Neural progenitor cell (in vitro differentiated cells): ENCODE measurements around the gene CRYZL1. TPM values are rescaled to one million over a fixed set of nuclear protein-coding genes. Genes with fewer than 3 reads are reported as not detected.

ENCODE experiments used
- DNase-seq: peaks from one replicate; pipeline ENCODE4 v3.0.0-alpha.2; 2016; ENCODE audit warnings: low spot score
- H2AFZ ChIP-seq: fragments of 200-600 bp; sonication (generic); replicated peaks from 2 replicates; pipeline ENCODE4 v1.6.1; 2016; ENCODE audit warnings: antibody characterized with exemption
- H3F3A ChIP-seq: fragments of 200-600 bp; sonication (generic); 2 replicates; pipeline ENCODE4 v1.6.1; 2016; ENCODE audit warnings: antibody characterized with exemption, low read depth
- H3K27ac ChIP-seq: fragments of 200-600 bp; sonication (generic); 2 replicates; pipeline ENCODE4 v1.5.1; 2016; ENCODE audit warnings: mild to moderate bottlenecking
- H3K27me3 ChIP-seq: fragments of 200-600 bp; sonication (generic); 2 replicates; pipeline ENCODE4 v1.6.1; 2016; ENCODE audit warnings: mild to moderate bottlenecking, moderate library complexity
- H3K36me3 ChIP-seq: fragments of 200-600 bp; sonication (generic); 2 replicates; pipeline ENCODE4 v1.5.1; 2016
- H3K4me1 ChIP-seq: fragments of 200-600 bp; sonication (generic); 2 replicates; pipeline ENCODE4 v1.6.1; 2016; ENCODE audit warnings: mixed run types
- H3K4me2 ChIP-seq: fragments of 200-600 bp; sonication (generic); 2 replicates; pipeline ENCODE4 v1.6.1; 2016
- H3K4me3 ChIP-seq: fragments of 200-600 bp; sonication (generic); 2 replicates; pipeline ENCODE4 v1.5.1; 2016
- H3K79me2 ChIP-seq: fragments of 200-600 bp; sonication (generic); 2 replicates; pipeline ENCODE4 v1.6.1; 2016; ENCODE audit warnings: low read depth
- H3K9ac ChIP-seq: fragments of 200-600 bp; sonication (generic); 2 replicates; pipeline ENCODE4 v1.6.1; 2016
- H3K9me3 ChIP-seq: fragments of 200-600 bp; sonication (generic); 2 replicates; pipeline ENCODE4 v1.5.1; 2016; ENCODE audit warnings: low read depth
- H4K20me1 ChIP-seq: fragments of 200-600 bp; sonication (generic); 2 replicates; pipeline ENCODE4 v1.6.1; 2016; ENCODE audit warnings: low read depth
- H3K27ac Mint-ChIP-seq: 3 replicates; pipeline ENCODE4 v1.8.0; 2021; ENCODE audit warnings: mixed read lengths
- H3K27me3 Mint-ChIP-seq: 2 replicates; pipeline ENCODE4 v1.8.0; 2022; ENCODE audit warnings: low read depth, mild to moderate bottlenecking, inconsistent platforms, moderate library complexity, mixed read lengths; ENCODE audit not compliant: insufficient read depth
- H3K36me3 Mint-ChIP-seq: 3 replicates; pipeline ENCODE4 v1.8.0; 2021; ENCODE audit warnings: mixed read lengths
- H3K4me1 Mint-ChIP-seq: 3 replicates; pipeline ENCODE4 v1.8.0; 2021; ENCODE audit warnings: mixed read lengths
- H3K4me3 Mint-ChIP-seq: 3 replicates; pipeline ENCODE4 v1.8.0; 2021; ENCODE audit warnings: mild to moderate bottlenecking, moderate library complexity, mixed read lengths
- H3K9me3 Mint-ChIP-seq: 3 replicates; pipeline ENCODE4 v1.8.0; 2020; ENCODE audit warnings: mixed read lengths
- EZH2 ChIP-seq: fragments of 200-600 bp; sonication (generic); IDR thresholded peaks from 2 replicates; pipeline ENCODE4 v1.6.1; 2017; ENCODE audit warnings: antibody characterized with exemption, mild to moderate bottlenecking, moderate library complexity
- EZH2phosphoT487 ChIP-seq: fragments of 200-600 bp; sonication (generic); IDR thresholded peaks from 2 replicates; pipeline ENCODE4 v1.6.1; 2017; ENCODE audit warnings: antibody characterized with exemption
- total RNA-seq: library from RNA; depleted of rRNA; stranded (reverse); fragments of >200 nt; gene quantifications from 2 replicates; pipeline ENCODE4 v1.2.3, GENCODE V29; 2015; ENCODE audit warnings: low replicate concordance
- TF ChIP-seq, protein P1 (sequence below): fragments of 200-600 bp; sonication (generic); IDR thresholded peaks from 2 replicates; pipeline ENCODE4 v1.5.1; 2017; ENCODE audit warnings: antibody characterized with exemption, mild to moderate bottlenecking

CRYZL1 gene
- total RNA-seq, 1 donor from 2014 or later: 80.0 TPM

DNA sequence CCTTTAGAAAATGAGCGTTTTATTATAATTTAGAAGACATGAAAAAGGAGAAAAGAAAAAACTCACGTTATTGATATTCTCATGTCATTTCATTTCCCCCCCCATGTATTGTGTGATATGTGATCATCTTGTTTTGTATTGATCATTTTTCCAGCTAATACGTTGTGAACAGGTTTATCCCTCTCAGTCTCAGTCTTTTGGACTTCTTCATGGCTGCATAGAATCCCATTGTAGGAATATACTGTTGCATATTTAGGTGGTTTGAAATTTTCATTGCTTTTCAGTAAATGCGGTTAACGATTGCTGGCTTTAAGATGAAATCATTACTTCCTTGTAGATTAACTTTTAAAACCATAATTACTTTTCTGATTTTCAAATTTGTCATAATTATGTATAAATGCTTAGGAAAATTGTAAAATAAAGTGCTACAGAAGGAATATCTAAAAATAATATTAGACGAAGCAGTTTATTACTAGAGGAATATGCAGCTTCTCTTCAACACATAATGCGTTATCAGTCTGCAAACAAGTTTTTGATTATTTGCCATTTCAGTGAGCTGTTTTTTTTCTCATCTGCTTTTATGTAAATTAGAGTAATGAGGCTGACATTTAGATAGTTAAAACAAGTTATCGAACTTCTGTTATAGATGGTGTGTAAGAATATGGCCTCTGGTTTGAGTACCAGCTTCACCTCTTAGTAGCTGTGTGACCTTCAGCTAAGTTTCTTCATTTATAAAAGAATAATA is 96.9 kb downstream of the CRYZL1 start:
- H3K9me3 ChIP-seq: no peaks in the 10 kb centered on the region
- H3K27me3 ChIP-seq: no peaks in the 10 kb centered on the region
- H3K4me2 ChIP-seq: peak overlapping the region; percentile 92
- H3K36me3 ChIP-seq: peaks cover 12% of the 10 kb centered on the region
- no peak overlapping the region for H3K27ac Mint-ChIP-seq
- H4K20me1 ChIP-seq: peaks cover 61% of the 10 kb centered on the region
- H3K27me3 Mint-ChIP-seq: peaks cover 7% of the 10 kb centered on the region
- no peak overlapping the region for H2AFZ ChIP-seq
- H3K36me3 Mint-ChIP-seq: peaks cover 22% of the 10 kb centered on the region
- H3K79me2 ChIP-seq: peaks cover 91% of the 10 kb centered on the region
- DNase-seq: no peak
- peak overlapping the region; percentile 96 for H3K4me3 ChIP-seq
- no peak overlapping the region for H3K27ac ChIP-seq
- peak overlapping the region; percentile 100 for H3K4me3 Mint-ChIP-seq
- TF ChIP-seq EZH2 (no peak), EZH2phosphoT487 (no peak)
- TF ChIP-seq, protein P1, sequence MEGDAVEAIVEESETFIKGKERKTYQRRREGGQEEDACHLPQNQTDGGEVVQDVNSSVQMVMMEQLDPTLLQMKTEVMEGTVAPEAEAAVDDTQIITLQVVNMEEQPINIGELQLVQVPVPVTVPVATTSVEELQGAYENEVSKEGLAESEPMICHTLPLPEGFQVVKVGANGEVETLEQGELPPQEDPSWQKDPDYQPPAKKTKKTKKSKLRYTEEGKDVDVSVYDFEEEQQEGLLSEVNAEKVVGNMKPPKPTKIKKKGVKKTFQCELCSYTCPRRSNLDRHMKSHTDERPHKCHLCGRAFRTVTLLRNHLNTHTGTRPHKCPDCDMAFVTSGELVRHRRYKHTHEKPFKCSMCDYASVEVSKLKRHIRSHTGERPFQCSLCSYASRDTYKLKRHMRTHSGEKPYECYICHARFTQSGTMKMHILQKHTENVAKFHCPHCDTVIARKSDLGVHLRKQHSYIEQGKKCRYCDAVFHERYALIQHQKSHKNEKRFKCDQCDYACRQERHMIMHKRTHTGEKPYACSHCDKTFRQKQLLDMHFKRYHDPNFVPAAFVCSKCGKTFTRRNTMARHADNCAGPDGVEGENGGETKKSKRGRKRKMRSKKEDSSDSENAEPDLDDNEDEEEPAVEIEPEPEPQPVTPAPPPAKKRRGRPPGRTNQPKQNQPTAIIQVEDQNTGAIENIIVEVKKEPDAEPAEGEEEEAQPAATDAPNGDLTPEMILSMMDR: no peak
- H3F3A ChIP-seq: peaks cover 40% of the 10 kb centered on the region
- H3K4me1 Mint-ChIP-seq: peaks cover 32% of the 10 kb centered on the region
- peak overlapping the region; percentile 95 for H3K9ac ChIP-seq
- H3K9me3 Mint-ChIP-seq: no peaks in the 10 kb centered on the region
- H3K4me1 ChIP-seq: peaks cover 26% of the 10 kb centered on the region

DNA sequence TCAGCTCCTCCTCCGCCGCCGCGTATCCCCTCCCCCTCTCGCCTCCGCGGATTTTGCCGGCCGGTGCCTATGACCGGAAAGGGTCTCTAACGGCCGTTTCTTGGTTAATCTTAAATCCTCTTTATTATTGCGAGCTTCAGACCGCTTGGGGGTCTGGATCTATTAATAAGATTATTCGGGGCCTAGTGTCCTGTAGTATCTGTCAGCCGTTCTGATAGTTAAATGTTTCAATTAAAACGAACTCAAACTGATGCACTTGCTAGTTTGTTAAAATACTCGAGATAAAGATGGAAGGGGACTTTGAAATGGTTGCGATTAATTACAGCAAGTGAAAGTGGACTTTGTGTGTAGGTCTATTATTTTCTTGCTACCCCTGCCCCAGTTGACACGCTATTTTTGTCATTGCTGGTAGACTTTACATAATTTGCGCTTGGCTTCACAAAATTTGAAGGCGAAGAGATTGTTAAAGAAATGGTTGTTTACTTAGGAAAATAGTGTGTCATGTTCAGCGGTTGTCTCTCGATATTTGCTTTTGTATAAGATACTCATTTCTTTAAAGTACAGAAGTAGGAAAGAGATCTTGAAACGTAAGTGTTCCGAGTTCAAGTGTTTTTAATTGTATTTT is 97.9 kb downstream of the CRYZL1 start:
- Histone ChIP-seq H3K9me3 (no peaks in the 10 kb centered on the region), H3K4me2 (peak overlapping the region; percentile 92), H3K4me1 (peaks cover 26% of the 10 kb centered on the region), H3K36me3 (peaks cover 10% of the 10 kb centered on the region), H3K79me2 (peaks cover 91% of the 10 kb centered on the region), H4K20me1 (peaks cover 51% of the 10 kb centered on the region), H3K27me3 (no peaks in the 10 kb centered on the region), H3K27ac (peak overlapping the region; percentile 98), H3K4me3 (peak overlapping the region; percentile 96), H3K9ac (peak overlapping the region; percentile 95), H2AFZ (no peak overlapping the region), H3F3A (peaks cover 40% of the 10 kb centered on the region)
- H3K27ac Mint-ChIP-seq: peak overlapping the region; percentile 100
- no peaks in the 10 kb centered on the region for H3K9me3 Mint-ChIP-seq
- no peak for TF ChIP-seq EZH2phosphoT487
- TF ChIP-seq, protein P1: no peak
- no peak for TF ChIP-seq EZH2
- H3K4me1 Mint-ChIP-seq: peaks cover 32% of the 10 kb centered on the region
- peaks cover 7% of the 10 kb centered on the region for H3K27me3 Mint-ChIP-seq
- DNase-seq: peak; percentile 87
- H3K36me3 Mint-ChIP-seq: peaks cover 17% of the 10 kb centered on the region
- H3K4me3 Mint-ChIP-seq: peak overlapping the region; percentile 100

DNA sequence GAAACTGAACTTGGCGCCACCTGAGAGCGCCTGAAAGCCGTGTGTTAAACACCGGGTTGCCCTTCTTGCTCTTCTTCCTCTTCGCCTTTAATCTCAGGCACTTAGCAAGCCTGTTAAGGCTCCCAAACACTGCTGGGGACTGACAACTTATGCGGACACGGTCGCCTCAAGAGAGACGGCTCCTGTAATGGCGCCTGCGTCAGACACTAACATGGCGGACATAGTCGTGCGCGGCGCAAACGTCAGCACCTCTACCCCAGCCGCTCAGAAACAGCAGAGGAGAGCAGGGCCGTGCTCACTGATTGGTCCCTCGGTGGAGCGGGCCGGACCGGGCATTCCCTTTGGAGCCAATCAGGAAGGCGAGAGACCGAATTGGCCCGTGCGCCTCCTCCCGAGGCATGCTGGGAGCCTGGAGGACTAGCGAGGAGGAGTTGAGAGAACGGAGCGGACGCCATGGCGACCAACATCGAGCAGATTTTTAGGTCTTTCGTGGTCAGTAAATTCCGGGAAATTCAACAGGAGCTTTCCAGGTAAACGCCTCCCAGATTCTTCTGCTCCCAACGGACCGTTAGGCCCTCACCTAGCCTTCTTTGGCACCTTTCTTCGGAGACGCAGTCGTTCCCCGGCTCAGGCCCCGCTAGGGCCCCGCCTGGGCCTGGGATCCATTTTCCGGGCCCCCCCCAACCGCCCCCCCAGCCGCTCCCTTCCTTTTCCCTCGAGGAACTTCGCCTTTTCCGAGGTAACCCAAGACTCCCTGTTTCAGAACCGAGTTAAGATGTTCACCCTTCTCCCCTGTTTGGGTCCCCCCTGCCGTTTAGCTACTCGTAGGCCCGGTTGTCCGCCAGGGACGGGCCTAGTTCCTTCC is 98.7 kb downstream of the CRYZL1 start, which contains the start of gene SON:
SON (plus strand) TSS at position 399 of the 865 bp plus-strand sequence; CDS start at position 454, 55 bp downstream.
- peaks cover 10% of the 10 kb centered on the region for H3K36me3 Mint-ChIP-seq
- Histone ChIP-seq H3F3A (peaks cover 40% of the 10 kb centered on the region), H3K4me3 (peak within 1 kb of the TSS; percentile 96), H3K27me3 (no peaks in the 10 kb centered on the region), H3K9me3 (no peaks in the 10 kb centered on the region), H3K9ac (peak within 1 kb of the TSS; percentile 95), H3K79me2 (peaks cover 91% of the 10 kb centered on the region), H3K4me1 (peaks cover 26% of the 10 kb centered on the region), H4K20me1 (peaks cover 44% of the 10 kb centered on the region), H3K27ac (peak within 1 kb of the TSS; percentile 99), H3K4me2 (peak within 1 kb of the TSS; percentile 92), H2AFZ (peak within 1 kb of the TSS; percentile 87), H3K36me3 (peaks cover 2% of the 10 kb centered on the region)
- H3K27ac Mint-ChIP-seq: peak within 1 kb of the TSS; percentile 100
- H3K4me1 Mint-ChIP-seq: peaks cover 32% of the 10 kb centered on the region
- peak within 1 kb of the TSS; percentile 100 for H3K4me3 Mint-ChIP-seq
- TF ChIP-seq EZH2 (no peak), EZH2phosphoT487 (no peak)
- TF ChIP-seq, protein P1: no peak
- peak; percentile 99 for DNase-seq
- no peaks in the 10 kb centered on the region for H3K9me3 Mint-ChIP-seq
- peaks cover 7% of the 10 kb centered on the region for H3K27me3 Mint-ChIP-seq
